GM23338 (cell line): ENCODE measurements around the gene FRMD4A.

Experiments
- CREB1 ChIP-seq: fragments of 250-450 bp; sonication (Bioruptor Pico); IDR thresholded peaks from 2 replicates; pipeline ENCODE4 v1.5.0; 2020; ENCODE audit warnings: low read depth, mild to moderate bottlenecking, moderate library complexity
- EZH2 ChIP-seq: fragments of 200-600 bp; sonication (generic); IDR thresholded peaks from one replicate; pipeline ENCODE4 v1.8.0; 2017; ENCODE audit warnings: antibody characterized with exemption, mild to moderate bottlenecking, low read depth; ENCODE audit not compliant: unreplicated experiment
- EZH2phosphoT487 ChIP-seq: fragments of 200-600 bp; sonication (generic); IDR thresholded peaks from one replicate; pipeline ENCODE4 v1.8.1; 2018; ENCODE audit warnings: antibody characterized with exemption; ENCODE audit not compliant: unreplicated experiment
- JUNB ChIP-seq: IDR thresholded peaks from one replicate; pipeline ENCODE4 v1.6.1; 2016; ENCODE audit warnings: antibody characterized with exemption; ENCODE audit not compliant: unreplicated experiment
- NANOG ChIP-seq: IDR thresholded peaks from 2 replicates; pipeline ENCODE4 v1.6.1; 2016; ENCODE audit warnings: antibody characterized with exemption, borderline replicate concordance
- POLR2AphosphoS5 ChIP-seq: IDR thresholded peaks from 2 replicates; pipeline ENCODE4 v1.6.1; 2016; ENCODE audit warnings: antibody characterized with exemption, low read depth
- ZNF114 ChIP-seq: fragments of 250-450 bp; sonication (Bioruptor Pico); IDR thresholded peaks from 2 replicates; pipeline ENCODE4 v1.5.0; 2020; ENCODE audit warnings: mild to moderate bottlenecking, moderate library complexity
- ZNF331 ChIP-seq: fragments of 250-450 bp; sonication (Bioruptor Pico); IDR thresholded peaks from 2 replicates; pipeline ENCODE4 v1.5.0; 2020; ENCODE audit warnings: low read depth, mild to moderate bottlenecking, moderate library complexity
- TF ChIP-seq, protein P1 (sequence below), 2 experiments: fragments of 200-600 bp in 1 of 2; sonication (generic) in 1 of 2; conservative IDR thresholded peaks; 2 replicates each; pipeline versions ENCODE4 v1.5.1 to v1.6.1; 2016 to 2017; ENCODE audit warnings: antibody characterized with exemption in 2 of 2, low read depth in 2 of 2, mild to moderate bottlenecking in 2 of 2, moderate library complexity in 1 of 2
- TF ChIP-seq, protein P2 (sequence below): IDR thresholded peaks from one replicate; pipeline ENCODE4 v1.6.1; 2018; ENCODE audit warnings: antibody characterized with exemption; ENCODE audit not compliant: unreplicated experiment

DNA sequence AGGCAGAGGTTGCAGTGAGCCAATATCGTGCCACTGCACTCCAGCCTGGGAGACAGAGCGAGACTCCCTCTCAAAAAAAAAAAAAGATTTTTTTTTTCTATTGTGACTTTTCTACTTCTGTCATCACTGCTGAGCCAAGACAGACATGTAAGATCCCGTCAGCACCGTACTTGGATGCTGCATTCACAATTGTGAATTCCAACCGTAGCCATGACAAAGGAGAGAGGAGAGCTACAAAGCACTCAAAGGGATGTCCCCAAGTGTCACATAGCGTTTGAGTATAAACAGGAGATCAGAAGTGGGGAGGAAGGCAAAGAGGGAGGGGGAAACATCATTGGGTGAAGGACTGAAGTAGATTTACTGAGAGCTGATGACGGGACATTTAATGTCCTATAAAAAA, 599.8 kb downstream of the FRMD4A start:
- TF ChIP-seq, protein P1, sequence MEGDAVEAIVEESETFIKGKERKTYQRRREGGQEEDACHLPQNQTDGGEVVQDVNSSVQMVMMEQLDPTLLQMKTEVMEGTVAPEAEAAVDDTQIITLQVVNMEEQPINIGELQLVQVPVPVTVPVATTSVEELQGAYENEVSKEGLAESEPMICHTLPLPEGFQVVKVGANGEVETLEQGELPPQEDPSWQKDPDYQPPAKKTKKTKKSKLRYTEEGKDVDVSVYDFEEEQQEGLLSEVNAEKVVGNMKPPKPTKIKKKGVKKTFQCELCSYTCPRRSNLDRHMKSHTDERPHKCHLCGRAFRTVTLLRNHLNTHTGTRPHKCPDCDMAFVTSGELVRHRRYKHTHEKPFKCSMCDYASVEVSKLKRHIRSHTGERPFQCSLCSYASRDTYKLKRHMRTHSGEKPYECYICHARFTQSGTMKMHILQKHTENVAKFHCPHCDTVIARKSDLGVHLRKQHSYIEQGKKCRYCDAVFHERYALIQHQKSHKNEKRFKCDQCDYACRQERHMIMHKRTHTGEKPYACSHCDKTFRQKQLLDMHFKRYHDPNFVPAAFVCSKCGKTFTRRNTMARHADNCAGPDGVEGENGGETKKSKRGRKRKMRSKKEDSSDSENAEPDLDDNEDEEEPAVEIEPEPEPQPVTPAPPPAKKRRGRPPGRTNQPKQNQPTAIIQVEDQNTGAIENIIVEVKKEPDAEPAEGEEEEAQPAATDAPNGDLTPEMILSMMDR (conservative IDR thresholded peaks at IDR 0.05; ENCODE audit: low read depth in 2 of 2), result no peak
- no peak for TF ChIP-seq POLR2AphosphoS5
- TF ChIP-seq EZH2phosphoT487, result no peak
- no peak for TF ChIP-seq EZH2
- TF ChIP-seq, protein P2, sequence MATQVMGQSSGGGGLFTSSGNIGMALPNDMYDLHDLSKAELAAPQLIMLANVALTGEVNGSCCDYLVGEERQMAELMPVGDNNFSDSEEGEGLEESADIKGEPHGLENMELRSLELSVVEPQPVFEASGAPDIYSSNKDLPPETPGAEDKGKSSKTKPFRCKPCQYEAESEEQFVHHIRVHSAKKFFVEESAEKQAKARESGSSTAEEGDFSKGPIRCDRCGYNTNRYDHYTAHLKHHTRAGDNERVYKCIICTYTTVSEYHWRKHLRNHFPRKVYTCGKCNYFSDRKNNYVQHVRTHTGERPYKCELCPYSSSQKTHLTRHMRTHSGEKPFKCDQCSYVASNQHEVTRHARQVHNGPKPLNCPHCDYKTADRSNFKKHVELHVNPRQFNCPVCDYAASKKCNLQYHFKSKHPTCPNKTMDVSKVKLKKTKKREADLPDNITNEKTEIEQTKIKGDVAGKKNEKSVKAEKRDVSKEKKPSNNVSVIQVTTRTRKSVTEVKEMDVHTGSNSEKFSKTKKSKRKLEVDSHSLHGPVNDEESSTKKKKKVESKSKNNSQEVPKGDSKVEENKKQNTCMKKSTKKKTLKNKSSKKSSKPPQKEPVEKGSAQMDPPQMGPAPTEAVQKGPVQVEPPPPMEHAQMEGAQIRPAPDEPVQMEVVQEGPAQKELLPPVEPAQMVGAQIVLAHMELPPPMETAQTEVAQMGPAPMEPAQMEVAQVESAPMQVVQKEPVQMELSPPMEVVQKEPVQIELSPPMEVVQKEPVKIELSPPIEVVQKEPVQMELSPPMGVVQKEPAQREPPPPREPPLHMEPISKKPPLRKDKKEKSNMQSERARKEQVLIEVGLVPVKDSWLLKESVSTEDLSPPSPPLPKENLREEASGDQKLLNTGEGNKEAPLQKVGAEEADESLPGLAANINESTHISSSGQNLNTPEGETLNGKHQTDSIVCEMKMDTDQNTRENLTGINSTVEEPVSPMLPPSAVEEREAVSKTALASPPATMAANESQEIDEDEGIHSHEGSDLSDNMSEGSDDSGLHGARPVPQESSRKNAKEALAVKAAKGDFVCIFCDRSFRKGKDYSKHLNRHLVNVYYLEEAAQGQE, result no peak
- no peak for TF ChIP-seq JUNB
- no peak for TF ChIP-seq CREB1 (CRISPR knock-in tag)
- no peak for TF ChIP-seq ZNF114
- TF ChIP-seq ZNF331 (CRISPR knock-in tag), result no peak
- TF ChIP-seq NANOG, result no peak
